Esophagus squamous epithelium (tissue), 5 donors: ENCODE results near the gene NRXN3. TPM values are rescaled to one million over a fixed set of nuclear protein-coding genes. Genes with fewer than 3 reads are reported as not detected.

Experiments used
- DNase-seq: peaks from one replicate; lab custom pipeline; 2025; lab: John Stamatoyannopoulos, UW
- H3K27ac ChIP-seq, 4 donors: fragments of 200-600 bp; sonication (generic); one replicate each; pipeline ENCODE4 v1.5.1; 2016 to 2019; ENCODE audit warnings: mild to moderate bottlenecking in 1 of 4
- H3K27me3 ChIP-seq, 4 donors: fragments of 200-600 bp; sonication (generic); 1 replicate in 3 of 4; 2 replicates in 1 of 4; pipeline versions ENCODE4 v1.5.1 to v1.6.0; 2017 to 2021; ENCODE audit warnings: antibody characterized with exemption in 1 of 4
- H3K36me3 ChIP-seq, 3 donors: fragments of 200-600 bp; sonication (generic); one replicate each; pipeline ENCODE4 v1.5.1; 2016 to 2019
- H3K4me1 ChIP-seq, 3 donors: fragments of 200-600 bp; sonication (generic); one replicate each; pipeline ENCODE4 v1.5.1; 2017 to 2019
- H3K4me3 ChIP-seq, 4 donors: fragments of 200-600 bp; sonication (generic); 1 replicate in 3 of 4; 2 replicates in 1 of 4; pipeline ENCODE4 v1.5.1; 2016 to 2019; ENCODE audit warnings: mild to moderate bottlenecking in 2 of 4, moderate library complexity in 1 of 4
- H3K9me3 ChIP-seq, 3 donors: fragments of 200-600 bp; sonication (generic); one replicate each; pipeline ENCODE4 v1.5.1; 2016 to 2019
- CTCF ChIP-seq, 6 experiments: fragments of 450-650 bp in 4 of 6; fragments of 200-600 bp in 2 of 6; sonication (generic) in 2 of 6; IDR thresholded peaks; one replicate each; pipeline ENCODE4 v1.5.1; 2016 to 2019; ENCODE audit warnings: antibody characterized with exemption in 6 of 6, mild to moderate bottlenecking in 4 of 6, moderate library complexity in 4 of 6
- POLR2A ChIP-seq, 4 donors: fragments of 450-650 bp; IDR thresholded peaks; one replicate each; pipeline ENCODE4 v1.6.1; 2017; ENCODE audit warnings: antibody characterized with exemption in 4 of 4, mild to moderate bottlenecking in 4 of 4, moderate library complexity in 3 of 4
- WGBS, 2 donors: methylation state at CpG; one replicate each; pipeline ENCODE4 v1.1.5; 2018; 5-methylcytosine and 5-hydroxymethylcytosine counted together
- intact Hi-C: fragments of 100-400 bp; cut with DNase I; formaldehyde crosslinking; loops from one replicate; pipeline ENCODE4 v1.15.0; 2022
- total RNA-seq, 4 donors: library from RNA; depleted of rRNA; stranded (reverse); fragments of >200 nt; gene quantifications; one replicate each; pipeline ENCODE4 v1.1.0, GENCODE V29; 2016
- donor health status: DM: yes; HTN: yes; CAD: no.

Gene NRXN3
- total RNA-seq, 4 donors from 2014 or later: 0.30 to 15.8 (median 1.5) TPM

- H3K27ac ChIP-seq: no peak overlapping the region
- H3K27me3 ChIP-seq: no peaks in the 10 kb centered on the region
- TF ChIP-seq CTCF (IDR thresholded peaks at IDR 0.05) (no peak), POLR2A (IDR thresholded peaks at IDR 0.05) (no peak)
- no peak overlapping the region for H3K4me3 ChIP-seq
- no peaks in the 10 kb centered on the region for H3K4me1 ChIP-seq
- no peaks in the 10 kb centered on the region for H3K9me3 ChIP-seq
- DNase-seq: no peak
- 57 to 86% methylated on average over 1 of the region's 1 CpG for WGBS, 2 donors
- no peaks in the 10 kb centered on the region for H3K36me3 ChIP-seq
- intact Hi-C loops: no loop called here
Measured at GRCh38 chr14:79408696-79409095, 1238.5 kb downstream of the NRXN3 start.

DNA sequence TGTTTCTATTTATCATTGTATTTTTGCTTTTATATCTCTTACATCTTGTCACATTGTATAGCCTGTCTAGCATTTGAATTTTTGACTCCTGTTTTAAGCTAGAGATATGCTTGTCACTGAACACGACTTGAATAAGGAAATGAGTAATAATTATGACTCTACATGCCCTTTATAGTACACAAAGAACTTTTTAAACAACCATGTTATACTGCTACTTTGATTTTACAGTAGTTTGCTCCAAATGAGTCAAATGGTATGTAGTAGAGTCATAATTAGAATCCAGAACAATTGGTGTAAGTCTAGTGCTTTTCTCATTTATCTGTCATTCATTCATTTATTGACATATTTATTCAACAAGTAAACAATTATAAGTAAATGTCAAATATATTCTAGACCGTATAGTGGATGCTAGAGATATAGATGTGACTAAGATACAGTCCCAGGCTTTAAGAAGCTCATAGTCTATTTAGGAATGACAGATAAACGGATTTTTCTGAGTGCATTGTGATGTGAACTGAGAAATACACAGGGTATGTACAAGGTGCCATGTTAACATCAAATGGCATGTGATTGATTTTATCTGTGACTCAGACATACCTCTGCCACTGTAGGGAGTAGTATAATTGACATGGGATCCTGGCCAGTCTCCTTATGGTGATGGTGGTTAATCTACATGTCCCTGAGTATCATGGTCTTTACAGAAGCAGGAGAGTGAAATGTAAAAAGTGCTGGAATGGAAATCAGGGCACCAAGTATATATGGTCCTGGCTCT lies 1241.4 kb downstream of the NRXN3 start:
- no peak overlapping the region for H3K4me3 ChIP-seq
- no peak overlapping the region for H3K27ac ChIP-seq
- intact Hi-C loops: no loop called here
- H3K9me3 ChIP-seq: no peaks in the 10 kb centered on the region
- no peak for DNase-seq
- TF ChIP-seq CTCF (IDR thresholded peaks at IDR 0.05) (no peak), POLR2A (IDR thresholded peaks at IDR 0.05) (no peak)
- H3K36me3 ChIP-seq: no peaks in the 10 kb centered on the region
- no peaks in the 10 kb centered on the region for H3K4me1 ChIP-seq
- 40 to 48% methylated on average over 3 of the region's 3 CpGs for WGBS, 2 donors
- H3K27me3 ChIP-seq: no peaks in the 10 kb centered on the region

- DNase-seq: no peak
- Histone ChIP-seq H3K4me1 (no peaks in the 10 kb centered on the region), H3K4me3 (no peak overlapping the region), H3K9me3 (no peaks in the 10 kb centered on the region), H3K27ac (no peak overlapping the region), H3K27me3 (no peaks in the 10 kb centered on the region), H3K36me3 (no peaks in the 10 kb centered on the region)
- intact Hi-C loops: no loop called here
- 50 to 55% methylated on average over 2 of the region's 2 CpGs for WGBS, 2 donors
- no peak for TF ChIP-seq CTCF (IDR thresholded peaks at IDR 0.05)
- no peak for TF ChIP-seq POLR2A (IDR thresholded peaks at IDR 0.05)
Measured at GRCh38 chr14:79412822-79413221, 1242.6 kb downstream of the NRXN3 start.

DNA sequence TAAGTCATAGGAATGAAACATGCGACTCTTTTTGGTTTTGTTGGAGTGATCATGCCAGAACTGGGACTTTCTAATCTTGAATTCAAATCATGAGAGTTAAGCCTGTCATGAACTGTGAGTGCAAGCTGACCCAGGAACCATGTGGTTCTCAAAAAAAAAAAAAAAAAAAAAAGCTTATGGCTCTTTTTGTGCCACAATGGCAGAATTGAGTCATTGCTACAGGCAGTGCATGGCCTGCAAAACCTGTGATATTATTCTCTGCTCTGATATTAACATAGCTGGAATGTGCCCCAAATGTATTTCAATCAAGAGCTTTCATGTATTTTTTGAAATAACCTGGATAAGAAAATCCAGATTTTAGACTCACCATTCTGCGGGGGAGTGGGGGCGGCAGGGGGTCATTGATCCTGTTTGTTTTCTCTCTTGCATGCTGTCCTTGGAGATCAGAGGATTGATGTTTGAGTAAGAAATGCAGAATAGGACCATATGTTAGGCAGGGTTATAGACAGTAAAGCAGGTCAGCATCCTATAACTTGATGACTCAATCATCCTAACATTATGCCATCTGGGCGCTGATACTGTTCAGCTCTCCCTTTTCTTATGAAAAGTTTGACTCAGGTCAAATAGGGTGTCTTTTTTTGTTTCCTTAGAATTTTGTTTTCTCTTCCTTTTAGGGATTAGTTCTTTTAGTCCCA lies 1243.7 kb downstream of the NRXN3 start:
- H3K9me3 ChIP-seq: no peaks in the 10 kb centered on the region
- H3K36me3 ChIP-seq: no peaks in the 10 kb centered on the region
- intact Hi-C loops: no loop called here
- H3K4me3 ChIP-seq: no peak overlapping the region
- no peak for DNase-seq
- H3K4me1 ChIP-seq: no peaks in the 10 kb centered on the region
- no peak for TF ChIP-seq POLR2A (IDR thresholded peaks at IDR 0.05)
- TF ChIP-seq CTCF (IDR thresholded peaks at IDR 0.05): no peak
- no peaks in the 10 kb centered on the region for H3K27me3 ChIP-seq
- no peak overlapping the region for H3K27ac ChIP-seq
- WGBS, 2 donors: 87 to 90% methylated on average over 4 of the region's 4 CpGs

- Histone ChIP-seq H3K27me3 (no peaks in the 10 kb centered on the region), H3K27ac (no peak overlapping the region), H3K9me3 (no peaks in the 10 kb centered on the region), H3K4me3 (no peak overlapping the region), H3K4me1 (no peaks in the 10 kb centered on the region), H3K36me3 (no peaks in the 10 kb centered on the region)
- intact Hi-C loops: no loop called here
- no peak for DNase-seq
- TF ChIP-seq POLR2A (IDR thresholded peaks at IDR 0.05) (no peak), CTCF (IDR thresholded peaks at IDR 0.05) (no peak)
- WGBS, 2 donors: 87 to 100% methylated on average over 1 of the region's 1 CpG
Measured at GRCh38 chr14:79415726-79416125, 1245.6 kb downstream of the NRXN3 start.
